ENCODE measurements around the gene DYTN.
"Not testable (repeated sequence)": the region's sequence is repeated elsewhere in the genome, so short reads cannot be mapped to it uniquely, and the experiment has no call there.

Gene DYTN

GRCh38 chr2:206721256-206721920, 3.2 kb upstream of the DYTN start:
- H3K4me3 ChIP-seq (ENCODE audit: control insufficient read depth, low read depth, low read length): no peak overlapping the region
- TF ChIP-seq CTCF (IDR thresholded peaks at IDR 0.05; ENCODE audit: control insufficient read depth, insufficient read depth, low read depth, low read length, missing control alignments): no peak
- no peak for DNase-seq (ENCODE audit: low read depth)

- H3K4me3 ChIP-seq (ENCODE audit: control insufficient read depth, low read depth, low read length): no peak overlapping the region
- DNase-seq (ENCODE audit: low read depth): no peak
- TF ChIP-seq CTCF (IDR thresholded peaks at IDR 0.05; ENCODE audit: control insufficient read depth, insufficient read depth, low read depth, low read length, missing control alignments): no peak
These were observed 1.6 kb downstream of the DYTN start for GRCh38 chr2:206716623-206717022.

GRCh38 chr2:206715183-206715582, 3.0 kb downstream of the DYTN start:
- H3K4me3 ChIP-seq (ENCODE audit: control insufficient read depth, low read depth, low read length); DNase-seq (ENCODE audit: low read depth): not testable (repeated sequence)

- DNase-seq (ENCODE audit: low read depth): no peak
- no peak for TF ChIP-seq CTCF (IDR thresholded peaks at IDR 0.05; ENCODE audit: control insufficient read depth, insufficient read depth, low read depth, low read length, missing control alignments)
- no peak overlapping the region for H3K4me3 ChIP-seq (ENCODE audit: control insufficient read depth, low read depth, low read length)
These were observed 4.5 kb downstream of the DYTN start for GRCh38 chr2:206713746-206714145.

GRCh38 chr2:206708286-206708685, 9.9 kb downstream of the DYTN start:
- DNase-seq (ENCODE audit: low read depth): no peak
- no peak for TF ChIP-seq CTCF (IDR thresholded peaks at IDR 0.05; ENCODE audit: control insufficient read depth, insufficient read depth, low read depth, low read length, missing control alignments)
- no peak overlapping the region for H3K4me3 ChIP-seq (ENCODE audit: control insufficient read depth, low read depth, low read length)

- no peak overlapping the region for H3K4me3 ChIP-seq (ENCODE audit: control insufficient read depth, low read depth, low read length)
- no peak for DNase-seq (ENCODE audit: low read depth)
- no peak for TF ChIP-seq CTCF (IDR thresholded peaks at IDR 0.05; ENCODE audit: control insufficient read depth, insufficient read depth, low read depth, low read length, missing control alignments)
These were observed 11.0 kb downstream of the DYTN start for GRCh38 chr2:206707164-206707701.

GRCh38 chr2:206701952-206702605, 16.1 kb downstream of the DYTN start:
- no peak overlapping the region for H3K4me3 ChIP-seq (ENCODE audit: control insufficient read depth, low read depth, low read length)
- no peak for DNase-seq (ENCODE audit: low read depth)
- TF ChIP-seq CTCF (IDR thresholded peaks at IDR 0.05; ENCODE audit: control insufficient read depth, insufficient read depth, low read depth, low read length, missing control alignments): no peak
